GM23338 (cell line): ENCODE measurements around the gene EMP2. TPM values are rescaled to one million over a fixed set of nuclear protein-coding genes. Genes with fewer than 3 reads are reported as not detected.

ENCODE experiments used
- ATAC-seq: fragments of 200-7000 bp; cut with Tn5 transposase; 3 replicates; pipeline ENCODE4 v1.9.1; 2020
- DNase-seq: peaks from one replicate; pipeline ENCODE4 v3.0.0-alpha.2; 2015; ENCODE audit warnings: low spot score
- H2AFZ ChIP-seq: fragments of 200-600 bp; sonication (generic); 2 replicates; pipeline ENCODE4 v1.8.0; 2016; ENCODE audit warnings: antibody characterized with exemption, mild to moderate bottlenecking, moderate library complexity
- H3F3A ChIP-seq: fragments of 200-600 bp; sonication (generic); replicated peaks from 2 replicates; pipeline ENCODE4 v1.8.0; 2017; ENCODE audit warnings: antibody characterized with exemption, mixed run types, low read depth
- H3K27ac ChIP-seq: fragments of 200-600 bp; sonication (generic); 2 replicates; pipeline ENCODE4 v1.6.1; 2016; ENCODE audit warnings: low read depth
- H3K27me3 ChIP-seq: fragments of 200-600 bp; sonication (generic); 2 replicates; pipeline ENCODE4 v1.8.0; 2016; ENCODE audit warnings: mild to moderate bottlenecking, mixed run types, moderate library complexity; ENCODE audit not compliant: insufficient read depth
- H3K36me3 ChIP-seq: fragments of 200-600 bp; sonication (generic); 2 replicates; pipeline ENCODE4 v1.8.0; 2016; ENCODE audit warnings: mild to moderate bottlenecking; ENCODE audit not compliant: insufficient read depth
- H3K4me1 ChIP-seq: fragments of 200-600 bp; sonication (generic); 2 replicates; pipeline ENCODE4 v1.8.0; 2016; ENCODE audit warnings: mild to moderate bottlenecking, moderate library complexity; ENCODE audit not compliant: insufficient read depth
- H3K4me2 ChIP-seq: fragments of 200-600 bp; sonication (generic); 2 replicates; pipeline ENCODE4 v1.7.1; 2017; ENCODE audit warnings: mixed run types
- H3K4me3 ChIP-seq: fragments of 200-600 bp; sonication (generic); 2 replicates; pipeline ENCODE4 v1.6.1; 2016; ENCODE audit warnings: mixed run types
- H3K79me2 ChIP-seq: fragments of 200-600 bp; sonication (generic); replicated peaks from 2 replicates; pipeline ENCODE4 v1.8.0; 2017; ENCODE audit warnings: mild to moderate bottlenecking; ENCODE audit not compliant: insufficient read depth
- H3K9me2 ChIP-seq: fragments of 200-600 bp; sonication (generic); 2 replicates; pipeline ENCODE4 v1.8.0; 2017; ENCODE audit not compliant: insufficient read depth
- H4K20me1 ChIP-seq: fragments of 200-600 bp; sonication (generic); replicated peaks from 2 replicates; pipeline ENCODE4 v1.8.0; 2017; ENCODE audit warnings: mild to moderate bottlenecking; ENCODE audit not compliant: insufficient read depth
- H3K27ac Mint-ChIP-seq: 2 replicates; pipeline ENCODE4 v1.8.0; 2020; ENCODE audit warnings: inconsistent platforms, mild to moderate bottlenecking, moderate library complexity, mixed read lengths
- H3K27me3 Mint-ChIP-seq: 3 replicates; pipeline ENCODE4 v1.8.0; 2022; ENCODE audit warnings: low read depth, mild to moderate bottlenecking, moderate library complexity, mixed read lengths, inconsistent platforms; ENCODE audit not compliant: insufficient read depth, poor library complexity
- H3K36me3 Mint-ChIP-seq: 3 replicates; pipeline ENCODE4 v1.8.0; 2021; ENCODE audit warnings: low read depth, mild to moderate bottlenecking, inconsistent platforms, moderate library complexity, mixed read lengths
- H3K4me1 Mint-ChIP-seq: 3 replicates; pipeline ENCODE4 v1.8.0; 2020; ENCODE audit warnings: mild to moderate bottlenecking, inconsistent platforms, mixed read lengths
- H3K4me3 Mint-ChIP-seq: 3 replicates; pipeline ENCODE4 v1.8.0; 2021; ENCODE audit warnings: moderate library complexity, mild to moderate bottlenecking, inconsistent platforms, mixed read lengths
- H3K9me3 Mint-ChIP-seq: 3 replicates; pipeline ENCODE4 v1.8.0; 2020; ENCODE audit warnings: moderate library complexity, mild to moderate bottlenecking, inconsistent platforms, mixed read lengths
- EZH2 ChIP-seq: fragments of 200-600 bp; sonication (generic); IDR thresholded peaks from one replicate; pipeline ENCODE4 v1.8.0; 2017; ENCODE audit warnings: antibody characterized with exemption, mild to moderate bottlenecking, low read depth; ENCODE audit not compliant: unreplicated experiment
- EZH2phosphoT487 ChIP-seq: fragments of 200-600 bp; sonication (generic); IDR thresholded peaks from one replicate; pipeline ENCODE4 v1.8.1; 2018; ENCODE audit warnings: antibody characterized with exemption; ENCODE audit not compliant: unreplicated experiment
- POLR2AphosphoS5 ChIP-seq: IDR thresholded peaks from 2 replicates; pipeline ENCODE4 v1.6.1; 2016; ENCODE audit warnings: antibody characterized with exemption, low read depth
- STAT1 ChIP-seq: IDR thresholded peaks from one replicate; pipeline ENCODE4 v1.6.1; 2016; ENCODE audit warnings: antibody characterized with exemption; ENCODE audit not compliant: unreplicated experiment
- ZNF114 ChIP-seq: fragments of 250-450 bp; sonication (Bioruptor Pico); IDR thresholded peaks from 2 replicates; pipeline ENCODE4 v1.5.0; 2020; ENCODE audit warnings: mild to moderate bottlenecking, moderate library complexity
- ZNF331 ChIP-seq: fragments of 250-450 bp; sonication (Bioruptor Pico); IDR thresholded peaks from 2 replicates; pipeline ENCODE4 v1.5.0; 2020; ENCODE audit warnings: low read depth, mild to moderate bottlenecking, moderate library complexity
- polyA plus RNA-seq: library from polyadenylated mRNA; unstranded; fragments of >200 nt; fragmentation: Nextera tagmentation; extraction: Ambion mirVana; gene quantifications from 2 replicates; pipeline ENCODE4 v1.2.1, GENCODE V29; 2016
- total RNA-seq: library from RNA; depleted of rRNA; stranded (reverse); fragments of >200 nt; shearing (Covaris generic); gene quantifications from 2 replicates; pipeline ENCODE4 v1.2.3, GENCODE V29; 2014
- TF ChIP-seq, protein P1 (sequence below): fragments of 250-450 bp; sonication (Bioruptor Pico); IDR thresholded peaks from 2 replicates; pipeline ENCODE4 v1.5.0; 2020; ENCODE audit warnings: mild to moderate bottlenecking, moderate library complexity
- TF ChIP-seq, protein P2 (sequence below), 2 experiments: fragments of 200-600 bp in 1 of 2; sonication (generic) in 1 of 2; conservative IDR thresholded peaks; 2 replicates each; pipeline versions ENCODE4 v1.5.1 to v1.6.1; 2016 to 2017; ENCODE audit warnings: antibody characterized with exemption in 2 of 2, low read depth in 2 of 2, mild to moderate bottlenecking in 2 of 2, moderate library complexity in 1 of 2
- TF ChIP-seq, protein P3 (sequence below): IDR thresholded peaks from 2 replicates; pipeline ENCODE4 v1.6.1; 2016; ENCODE audit warnings: antibody characterized with exemption

EMP2 gene
- total and polyA plus RNA-seq, 2 experiments from 2014 or later = 7.3 to 40.1 TPM

DNA sequence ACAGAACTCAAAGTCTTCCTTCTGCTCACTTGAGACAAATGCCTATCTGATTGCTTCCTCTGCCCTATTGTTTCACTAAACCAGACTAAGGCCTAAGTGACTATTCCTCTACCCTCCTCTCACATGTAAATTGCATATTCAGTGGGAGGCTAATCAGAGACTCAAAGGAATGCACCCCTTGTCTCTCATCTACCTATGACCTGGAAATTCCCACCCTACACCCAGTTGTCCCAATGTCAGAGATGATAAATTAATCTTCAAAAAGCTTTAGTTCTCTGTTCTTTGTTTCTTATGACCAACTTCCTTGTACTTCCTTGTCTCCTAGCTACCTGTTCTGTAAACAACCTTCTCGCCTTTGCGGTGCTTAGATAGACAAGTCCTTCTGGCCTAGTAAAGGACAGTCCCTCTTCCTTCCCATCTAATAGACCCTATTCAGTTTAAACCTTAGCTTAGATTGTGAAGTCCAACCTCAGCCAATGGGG, 76.0 kb downstream of the EMP2 start (continued):
- TF ChIP-seq, protein P1, sequence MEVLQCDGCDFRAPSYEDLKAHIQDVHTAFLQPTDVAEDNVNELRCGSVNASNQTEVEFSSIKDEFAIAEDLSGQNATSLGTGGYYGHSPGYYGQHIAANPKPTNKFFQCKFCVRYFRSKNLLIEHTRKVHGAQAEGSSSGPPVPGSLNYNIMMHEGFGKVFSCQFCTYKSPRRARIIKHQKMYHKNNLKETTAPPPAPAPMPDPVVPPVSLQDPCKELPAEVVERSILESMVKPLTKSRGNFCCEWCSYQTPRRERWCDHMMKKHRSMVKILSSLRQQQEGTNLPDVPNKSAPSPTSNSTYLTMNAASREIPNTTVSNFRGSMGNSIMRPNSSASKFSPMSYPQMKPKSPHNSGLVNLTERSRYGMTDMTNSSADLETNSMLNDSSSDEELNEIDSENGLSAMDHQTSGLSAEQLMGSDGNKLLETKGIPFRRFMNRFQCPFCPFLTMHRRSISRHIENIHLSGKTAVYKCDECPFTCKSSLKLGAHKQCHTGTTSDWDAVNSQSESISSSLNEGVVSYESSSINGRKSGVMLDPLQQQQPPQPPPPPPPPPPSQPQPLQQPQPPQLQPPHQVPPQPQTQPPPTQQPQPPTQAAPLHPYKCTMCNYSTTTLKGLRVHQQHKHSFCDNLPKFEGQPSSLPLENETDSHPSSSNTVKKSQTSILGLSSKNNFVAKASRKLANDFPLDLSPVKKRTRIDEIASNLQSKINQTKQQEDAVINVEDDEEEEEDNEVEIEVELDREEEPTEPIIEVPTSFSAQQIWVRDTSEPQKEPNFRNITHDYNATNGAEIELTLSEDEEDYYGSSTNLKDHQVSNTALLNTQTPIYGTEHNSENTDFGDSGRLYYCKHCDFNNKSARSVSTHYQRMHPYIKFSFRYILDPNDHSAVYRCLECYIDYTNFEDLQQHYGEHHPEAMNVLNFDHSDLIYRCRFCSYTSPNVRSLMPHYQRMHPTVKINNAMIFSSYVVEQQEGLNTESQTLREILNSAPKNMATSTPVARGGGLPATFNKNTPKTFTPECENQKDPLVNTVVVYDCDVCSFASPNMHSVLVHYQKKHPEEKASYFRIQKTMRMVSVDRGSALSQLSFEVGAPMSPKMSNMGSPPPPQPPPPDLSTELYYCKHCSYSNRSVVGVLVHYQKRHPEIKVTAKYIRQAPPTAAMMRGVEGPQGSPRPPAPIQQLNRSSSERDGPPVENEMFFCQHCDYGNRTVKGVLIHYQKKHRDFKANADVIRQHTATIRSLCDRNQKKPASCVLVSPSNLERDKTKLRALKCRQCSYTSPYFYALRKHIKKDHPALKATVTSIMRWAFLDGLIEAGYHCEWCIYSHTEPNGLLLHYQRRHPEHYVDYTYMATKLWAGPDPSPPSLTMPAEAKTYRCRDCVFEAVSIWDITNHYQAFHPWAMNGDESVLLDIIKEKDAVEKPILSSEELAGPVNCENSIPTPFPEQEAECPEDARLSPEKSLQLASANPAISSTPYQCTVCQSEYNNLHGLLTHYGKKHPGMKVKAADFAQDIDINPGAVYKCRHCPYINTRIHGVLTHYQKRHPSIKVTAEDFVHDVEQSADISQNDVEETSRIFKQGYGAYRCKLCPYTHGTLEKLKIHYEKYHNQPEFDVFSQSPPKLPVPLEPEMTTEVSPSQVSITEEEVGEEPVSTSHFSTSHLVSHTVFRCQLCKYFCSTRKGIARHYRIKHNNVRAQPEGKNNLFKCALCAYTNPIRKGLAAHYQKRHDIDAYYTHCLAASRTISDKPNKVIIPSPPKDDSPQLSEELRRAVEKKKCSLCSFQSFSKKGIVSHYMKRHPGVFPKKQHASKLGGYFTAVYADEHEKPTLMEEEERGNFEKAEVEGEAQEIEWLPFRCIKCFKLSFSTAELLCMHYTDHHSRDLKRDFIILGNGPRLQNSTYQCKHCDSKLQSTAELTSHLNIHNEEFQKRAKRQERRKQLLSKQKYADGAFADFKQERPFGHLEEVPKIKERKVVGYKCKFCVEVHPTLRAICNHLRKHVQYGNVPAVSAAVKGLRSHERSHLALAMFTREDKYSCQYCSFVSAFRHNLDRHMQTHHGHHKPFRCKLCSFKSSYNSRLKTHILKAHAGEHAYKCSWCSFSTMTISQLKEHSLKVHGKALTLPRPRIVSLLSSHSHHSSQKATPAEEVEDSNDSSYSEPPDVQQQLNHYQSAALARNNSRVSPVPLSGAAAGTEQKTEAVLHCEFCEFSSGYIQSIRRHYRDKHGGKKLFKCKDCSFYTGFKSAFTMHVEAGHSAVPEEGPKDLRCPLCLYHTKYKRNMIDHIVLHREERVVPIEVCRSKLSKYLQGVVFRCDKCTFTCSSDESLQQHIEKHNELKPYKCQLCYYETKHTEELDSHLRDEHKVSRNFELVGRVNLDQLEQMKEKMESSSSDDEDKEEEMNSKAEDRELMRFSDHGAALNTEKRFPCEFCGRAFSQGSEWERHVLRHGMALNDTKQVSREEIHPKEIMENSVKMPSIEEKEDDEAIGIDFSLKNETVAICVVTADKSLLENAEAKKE = no peak
- TF ChIP-seq, protein P2, sequence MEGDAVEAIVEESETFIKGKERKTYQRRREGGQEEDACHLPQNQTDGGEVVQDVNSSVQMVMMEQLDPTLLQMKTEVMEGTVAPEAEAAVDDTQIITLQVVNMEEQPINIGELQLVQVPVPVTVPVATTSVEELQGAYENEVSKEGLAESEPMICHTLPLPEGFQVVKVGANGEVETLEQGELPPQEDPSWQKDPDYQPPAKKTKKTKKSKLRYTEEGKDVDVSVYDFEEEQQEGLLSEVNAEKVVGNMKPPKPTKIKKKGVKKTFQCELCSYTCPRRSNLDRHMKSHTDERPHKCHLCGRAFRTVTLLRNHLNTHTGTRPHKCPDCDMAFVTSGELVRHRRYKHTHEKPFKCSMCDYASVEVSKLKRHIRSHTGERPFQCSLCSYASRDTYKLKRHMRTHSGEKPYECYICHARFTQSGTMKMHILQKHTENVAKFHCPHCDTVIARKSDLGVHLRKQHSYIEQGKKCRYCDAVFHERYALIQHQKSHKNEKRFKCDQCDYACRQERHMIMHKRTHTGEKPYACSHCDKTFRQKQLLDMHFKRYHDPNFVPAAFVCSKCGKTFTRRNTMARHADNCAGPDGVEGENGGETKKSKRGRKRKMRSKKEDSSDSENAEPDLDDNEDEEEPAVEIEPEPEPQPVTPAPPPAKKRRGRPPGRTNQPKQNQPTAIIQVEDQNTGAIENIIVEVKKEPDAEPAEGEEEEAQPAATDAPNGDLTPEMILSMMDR (conservative IDR thresholded peaks at IDR 0.05; ENCODE audit: low read depth in 2 of 2) = no peak
- TF ChIP-seq, protein P3, sequence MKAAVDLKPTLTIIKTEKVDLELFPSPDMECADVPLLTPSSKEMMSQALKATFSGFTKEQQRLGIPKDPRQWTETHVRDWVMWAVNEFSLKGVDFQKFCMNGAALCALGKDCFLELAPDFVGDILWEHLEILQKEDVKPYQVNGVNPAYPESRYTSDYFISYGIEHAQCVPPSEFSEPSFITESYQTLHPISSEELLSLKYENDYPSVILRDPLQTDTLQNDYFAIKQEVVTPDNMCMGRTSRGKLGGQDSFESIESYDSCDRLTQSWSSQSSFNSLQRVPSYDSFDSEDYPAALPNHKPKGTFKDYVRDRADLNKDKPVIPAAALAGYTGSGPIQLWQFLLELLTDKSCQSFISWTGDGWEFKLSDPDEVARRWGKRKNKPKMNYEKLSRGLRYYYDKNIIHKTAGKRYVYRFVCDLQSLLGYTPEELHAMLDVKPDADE = no peak
- TF ChIP-seq STAT1 = no peak

DNA sequence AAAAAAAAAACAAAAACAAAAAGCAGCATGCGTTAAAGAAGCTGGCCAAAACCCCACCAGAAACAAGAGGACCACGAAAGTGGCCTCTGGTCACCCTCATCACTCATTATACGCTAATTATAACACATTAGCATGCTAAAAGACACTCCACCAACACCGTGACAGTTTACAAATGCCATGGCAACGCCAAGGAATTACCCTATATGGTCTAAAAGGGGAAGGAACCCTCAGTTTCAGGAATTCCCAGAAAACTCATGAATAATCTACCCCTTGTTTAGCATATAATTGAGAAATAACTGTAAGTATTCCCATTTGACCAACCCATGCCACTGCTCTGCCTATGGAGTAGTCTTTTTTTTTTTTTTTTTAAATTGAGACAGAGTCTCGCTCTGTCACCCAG, 77.6 kb downstream of the EMP2 start:
- Mint-ChIP-seq H3K4me1 (peaks cover 14% of the 10 kb centered on the region; the same call in 2 of the 3 replicates), H3K27me3 (peaks cover 4% of the 10 kb centered on the region), H3K4me3 (no peak overlapping the region), H3K9me3 (peaks cover 34% of the 10 kb centered on the region), H3K36me3 (peaks cover 28% of the 10 kb centered on the region), H3K27ac (no peak overlapping the region)
- H3K36me3 ChIP-seq = peaks cover 11% of the 10 kb centered on the region; the same call in 1 of the 2 replicates
- no peak overlapping the region for H3K4me2 ChIP-seq
- no peak overlapping the region for H2AFZ ChIP-seq
- no peak overlapping the region for H3K4me3 ChIP-seq
- no peaks in the 10 kb centered on the region for H3K27me3 ChIP-seq
- H3K4me1 ChIP-seq = peaks cover 6% of the 10 kb centered on the region; the same call in 1 of the 2 replicates
- no peak overlapping the region for H3K27ac ChIP-seq
- H4K20me1 ChIP-seq = no peaks in the 10 kb centered on the region
- H3K9me2 ChIP-seq = peaks cover 3% of the 10 kb centered on the region; the same call in 1 of the 2 replicates
- DNase-seq (peak; percentile 56), ATAC-seq (no peak)
- H3K79me2 ChIP-seq = no peaks in the 10 kb centered on the region
- 0 out of 2 replicates have a peak, but pooled peaks cover 5% of the 10 kb centered on the region for H3F3A ChIP-seq
- TF ChIP-seq ZNF331 (CRISPR knock-in tag) = no peak
- TF ChIP-seq EZH2phosphoT487 = no peak
- TF ChIP-seq EZH2 = no peak
- no peak for TF ChIP-seq POLR2AphosphoS5
- no peak for TF ChIP-seq ZNF114
- TF ChIP-seq, protein P3 = no peak
